ENCODE results near the gene TRIM61. TPM values are rescaled to one million over a fixed set of nuclear protein-coding genes. Genes with fewer than 3 reads are reported as not detected.

Gene TRIM61
- total RNA-seq, 1 experiment from 2014 or later = 2.8 TPM

GRCh38 chr4:164924670-164925238, 52.7 kb downstream of the TRIM61 start:
- no peak for ATAC-seq
- CTCF ChIA-PET = interaction anchor here (1.0 kb wide), 1 partner anchor 11 kb away, joined by 5 read pairs; no protein-coding TSS in a partner anchor

More at GRCh38 chr4:164924670-164925238, 52.7 kb downstream of the TRIM61 start:
- Mint-ChIP-seq H3K27me3 (ENCODE audit: low read depth) (no peaks in the 10 kb centered on the region), H3K4me3 (no peak overlapping the region), H3K9me3 (peaks cover 8% of the 10 kb centered on the region), H3K36me3 (no peaks in the 10 kb centered on the region; the same call in 1 of the 2 replicates), H3K27ac (no peak overlapping the region), H3K4me1 (no peaks in the 10 kb centered on the region)
- POLR2A ChIA-PET = no interaction called here
- DNase-seq (ENCODE audit: low spot score) = no peak
- TF ChIP-seq ATF1 (CRISPR knock-in tag; IDR thresholded peaks at IDR 0.05) (no peak), JAZF1 (CRISPR knock-in tag; IDR thresholded peaks at IDR 0.05) (no peak), E2F5 (CRISPR knock-in tag; IDR thresholded peaks at IDR 0.05) (no peak), SP1 (CRISPR knock-in tag; conservative IDR thresholded peaks at IDR 0.05) (no peak), USF2 (CRISPR knock-in tag; IDR thresholded peaks at IDR 0.05) (no peak), CBFB (CRISPR knock-in tag; IDR thresholded peaks at IDR 0.05; ENCODE audit: low read depth) (no peak), ATF3 (CRISPR knock-in tag; conservative IDR thresholded peaks at IDR 0.05) (no peak), RORB (CRISPR knock-in tag; IDR thresholded peaks at IDR 0.05) (no peak), ZNF416 (CRISPR knock-in tag; IDR thresholded peaks at IDR 0.05) (no peak), CREM (CRISPR knock-in tag; IDR thresholded peaks at IDR 0.05) (no peak), NFATC4 (CRISPR knock-in tag; IDR thresholded peaks at IDR 0.05) (no peak), MAX (CRISPR knock-in tag; IDR thresholded peaks at IDR 0.05) (no peak), ZSCAN18 (CRISPR knock-in tag; IDR thresholded peaks at IDR 0.05) (no peak), TEAD4 (CRISPR knock-in tag; IDR thresholded peaks at IDR 0.05) (no peak), SMAD3 (CRISPR knock-in tag; IDR thresholded peaks at IDR 0.05; ENCODE audit: borderline replicate concordance) (no peak)
- TF ChIP-seq, protein P1, sequence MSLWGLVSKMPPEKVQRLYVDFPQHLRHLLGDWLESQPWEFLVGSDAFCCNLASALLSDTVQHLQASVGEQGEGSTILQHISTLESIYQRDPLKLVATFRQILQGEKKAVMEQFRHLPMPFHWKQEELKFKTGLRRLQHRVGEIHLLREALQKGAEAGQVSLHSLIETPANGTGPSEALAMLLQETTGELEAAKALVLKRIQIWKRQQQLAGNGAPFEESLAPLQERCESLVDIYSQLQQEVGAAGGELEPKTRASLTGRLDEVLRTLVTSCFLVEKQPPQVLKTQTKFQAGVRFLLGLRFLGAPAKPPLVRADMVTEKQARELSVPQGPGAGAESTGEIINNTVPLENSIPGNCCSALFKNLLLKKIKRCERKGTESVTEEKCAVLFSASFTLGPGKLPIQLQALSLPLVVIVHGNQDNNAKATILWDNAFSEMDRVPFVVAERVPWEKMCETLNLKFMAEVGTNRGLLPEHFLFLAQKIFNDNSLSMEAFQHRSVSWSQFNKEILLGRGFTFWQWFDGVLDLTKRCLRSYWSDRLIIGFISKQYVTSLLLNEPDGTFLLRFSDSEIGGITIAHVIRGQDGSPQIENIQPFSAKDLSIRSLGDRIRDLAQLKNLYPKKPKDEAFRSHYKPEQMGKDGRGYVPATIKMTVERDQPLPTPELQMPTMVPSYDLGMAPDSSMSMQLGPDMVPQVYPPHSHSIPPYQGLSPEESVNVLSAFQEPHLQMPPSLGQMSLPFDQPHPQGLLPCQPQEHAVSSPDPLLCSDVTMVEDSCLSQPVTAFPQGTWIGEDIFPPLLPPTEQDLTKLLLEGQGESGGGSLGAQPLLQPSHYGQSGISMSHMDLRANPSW (CRISPR knock-in tag; conservative IDR thresholded peaks at IDR 0.05; ENCODE audit: low read depth) = no peak
- TF ChIP-seq, protein P2, sequence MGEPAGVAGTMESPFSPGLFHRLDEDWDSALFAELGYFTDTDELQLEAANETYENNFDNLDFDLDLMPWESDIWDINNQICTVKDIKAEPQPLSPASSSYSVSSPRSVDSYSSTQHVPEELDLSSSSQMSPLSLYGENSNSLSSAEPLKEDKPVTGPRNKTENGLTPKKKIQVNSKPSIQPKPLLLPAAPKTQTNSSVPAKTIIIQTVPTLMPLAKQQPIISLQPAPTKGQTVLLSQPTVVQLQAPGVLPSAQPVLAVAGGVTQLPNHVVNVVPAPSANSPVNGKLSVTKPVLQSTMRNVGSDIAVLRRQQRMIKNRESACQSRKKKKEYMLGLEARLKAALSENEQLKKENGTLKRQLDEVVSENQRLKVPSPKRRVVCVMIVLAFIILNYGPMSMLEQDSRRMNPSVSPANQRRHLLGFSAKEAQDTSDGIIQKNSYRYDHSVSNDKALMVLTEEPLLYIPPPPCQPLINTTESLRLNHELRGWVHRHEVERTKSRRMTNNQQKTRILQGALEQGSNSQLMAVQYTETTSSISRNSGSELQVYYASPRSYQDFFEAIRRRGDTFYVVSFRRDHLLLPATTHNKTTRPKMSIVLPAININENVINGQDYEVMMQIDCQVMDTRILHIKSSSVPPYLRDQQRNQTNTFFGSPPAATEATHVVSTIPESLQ (CRISPR knock-in tag; IDR thresholded peaks at IDR 0.05) = no peak
- TF ChIP-seq, protein P3, sequence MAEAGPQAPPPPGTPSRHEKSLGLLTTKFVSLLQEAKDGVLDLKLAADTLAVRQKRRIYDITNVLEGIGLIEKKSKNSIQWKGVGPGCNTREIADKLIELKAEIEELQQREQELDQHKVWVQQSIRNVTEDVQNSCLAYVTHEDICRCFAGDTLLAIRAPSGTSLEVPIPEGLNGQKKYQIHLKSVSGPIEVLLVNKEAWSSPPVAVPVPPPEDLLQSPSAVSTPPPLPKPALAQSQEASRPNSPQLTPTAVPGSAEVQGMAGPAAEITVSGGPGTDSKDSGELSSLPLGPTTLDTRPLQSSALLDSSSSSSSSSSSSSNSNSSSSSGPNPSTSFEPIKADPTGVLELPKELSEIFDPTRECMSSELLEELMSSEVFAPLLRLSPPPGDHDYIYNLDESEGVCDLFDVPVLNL (CRISPR knock-in tag; IDR thresholded peaks at IDR 0.05; ENCODE audit: borderline replicate concordance, low read depth) = no peak
